Erythroblast (primary cell): ENCODE results near the gene PCDHGA10.
A peak's percentile ranks its signal among the peaks of the same experiment; 100 is the strongest.
"Not testable (repeated sequence)": the region's sequence is repeated elsewhere in the genome, so short reads cannot be mapped to it uniquely, and the experiment has no call there.

Experiments
- DNase-seq, 2 experiments: peaks; one replicate each; lab custom pipeline; 2025; lab: John Stamatoyannopoulos, UW
- GATA1 ChIP-seq: IDR thresholded peaks from 2 replicates; pipeline ENCODE4 v1.6.1; 2011; ENCODE audit warnings: low read depth, mild to moderate bottlenecking, control low read depth, low read length, moderate library complexity
- POLR2A ChIP-seq: IDR thresholded peaks from 2 replicates; pipeline ENCODE4 v1.6.1; 2011; ENCODE audit warnings: mild to moderate bottlenecking, low read length

Gene PCDHGA10

DNA sequence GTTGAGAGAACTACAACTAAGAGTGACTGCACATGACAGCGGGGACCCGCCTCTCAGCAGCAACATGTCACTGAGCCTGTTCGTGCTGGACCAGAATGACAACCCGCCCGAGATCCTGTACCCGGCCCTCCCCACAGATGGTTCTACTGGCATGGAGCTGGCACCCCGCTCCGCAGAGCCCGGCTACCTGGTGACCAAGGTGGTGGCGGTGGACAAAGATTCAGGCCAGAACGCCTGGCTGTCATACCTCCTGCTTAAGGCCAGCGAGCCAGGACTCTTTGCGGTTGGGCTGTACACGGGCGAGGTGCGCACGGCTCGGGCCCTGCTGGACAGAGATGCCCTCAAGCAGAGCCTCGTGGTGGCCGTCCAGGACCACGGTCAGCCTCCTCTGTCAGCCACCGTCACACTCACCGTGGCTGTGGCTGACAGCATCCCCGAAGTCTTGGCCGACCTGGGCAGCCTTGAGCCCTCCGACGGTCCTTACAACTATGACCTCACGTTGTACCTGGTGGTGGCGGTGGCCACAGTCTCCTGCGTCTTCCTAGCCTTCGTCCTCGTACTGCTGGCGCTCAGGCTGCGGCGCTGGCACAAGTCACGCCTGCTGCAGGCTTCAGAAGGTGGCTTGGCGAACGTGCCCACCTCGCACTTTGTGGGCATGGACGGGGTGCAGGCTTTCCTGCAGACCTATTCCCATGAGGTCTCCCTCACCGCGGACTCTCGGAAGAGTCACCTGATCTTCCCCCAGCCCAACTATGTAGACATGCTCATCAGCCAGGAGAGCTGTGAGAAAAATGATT, 28.1 kb upstream of the PCDHGA10 start:
- TF ChIP-seq GATA1 (no peak), POLR2A (no peak)

DNA sequence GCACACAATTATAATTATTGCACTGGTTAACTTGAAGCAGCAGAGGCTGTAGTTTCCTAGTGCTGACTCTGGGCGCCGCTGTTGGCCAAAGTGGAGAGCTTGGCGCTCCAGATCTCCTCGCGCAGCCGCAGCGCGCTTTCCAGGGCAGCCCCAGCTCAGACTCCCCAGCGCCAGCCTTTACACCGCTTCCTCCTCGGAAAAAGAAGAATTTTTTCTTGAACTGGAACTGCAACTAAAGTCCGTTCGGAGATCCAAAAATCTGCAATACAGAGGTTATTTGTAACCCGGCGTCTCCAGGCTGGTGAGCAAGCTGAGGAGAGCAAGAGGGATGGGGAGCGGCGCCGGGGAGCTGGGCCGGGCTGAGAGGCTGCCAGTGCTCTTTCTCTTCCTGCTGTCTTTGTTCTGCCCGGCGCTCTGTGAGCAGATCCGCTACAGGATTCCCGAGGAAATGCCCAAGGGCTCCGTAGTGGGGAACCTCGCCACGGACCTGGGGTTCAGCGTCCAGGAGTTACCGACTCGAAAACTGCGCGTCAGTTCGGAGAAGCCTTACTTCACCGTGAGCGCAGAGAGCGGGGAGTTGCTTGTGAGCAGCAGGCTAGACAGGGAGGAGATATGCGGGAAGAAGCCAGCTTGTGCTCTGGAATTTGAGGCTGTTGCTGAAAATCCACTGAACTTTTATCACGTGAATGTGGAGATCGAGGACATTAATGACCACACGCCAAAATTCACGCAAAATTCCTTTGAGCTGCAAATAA, 25.1 kb upstream of the PCDHGA10 start, which contains the start of gene PCDHGB4:
Gene PCDHGB4, plus strand, starts transcription at position 142 of the 755 bp plus-strand sequence. Its CDS starts 187 bp downstream, at position 329.
- DNase-seq: peak in 1 of 2 experiments; percentile 12

More for the DNA sequence above, 28.1 kb upstream of the PCDHGA10 start:
- no peak for DNase-seq

DNA sequence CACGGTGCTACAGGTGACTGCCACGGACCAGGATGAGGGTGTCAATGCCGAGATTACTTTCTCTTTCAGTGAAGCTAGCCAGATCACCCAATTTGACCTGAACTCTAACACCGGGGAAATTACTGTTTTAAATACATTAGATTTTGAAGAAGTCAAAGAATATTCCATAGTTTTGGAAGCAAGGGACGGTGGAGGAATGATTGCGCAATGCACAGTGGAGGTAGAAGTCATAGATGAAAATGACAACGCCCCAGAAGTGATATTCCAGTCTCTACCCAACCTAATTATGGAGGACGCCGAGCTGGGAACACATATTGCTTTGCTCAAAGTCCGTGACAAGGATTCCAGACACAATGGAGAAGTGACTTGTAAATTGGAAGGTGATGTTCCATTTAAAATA, 24.1 kb upstream of the PCDHGA10 start:
- no peak for DNase-seq
- no peak for TF ChIP-seq GATA1
- TF ChIP-seq POLR2A: no peak

DNA sequence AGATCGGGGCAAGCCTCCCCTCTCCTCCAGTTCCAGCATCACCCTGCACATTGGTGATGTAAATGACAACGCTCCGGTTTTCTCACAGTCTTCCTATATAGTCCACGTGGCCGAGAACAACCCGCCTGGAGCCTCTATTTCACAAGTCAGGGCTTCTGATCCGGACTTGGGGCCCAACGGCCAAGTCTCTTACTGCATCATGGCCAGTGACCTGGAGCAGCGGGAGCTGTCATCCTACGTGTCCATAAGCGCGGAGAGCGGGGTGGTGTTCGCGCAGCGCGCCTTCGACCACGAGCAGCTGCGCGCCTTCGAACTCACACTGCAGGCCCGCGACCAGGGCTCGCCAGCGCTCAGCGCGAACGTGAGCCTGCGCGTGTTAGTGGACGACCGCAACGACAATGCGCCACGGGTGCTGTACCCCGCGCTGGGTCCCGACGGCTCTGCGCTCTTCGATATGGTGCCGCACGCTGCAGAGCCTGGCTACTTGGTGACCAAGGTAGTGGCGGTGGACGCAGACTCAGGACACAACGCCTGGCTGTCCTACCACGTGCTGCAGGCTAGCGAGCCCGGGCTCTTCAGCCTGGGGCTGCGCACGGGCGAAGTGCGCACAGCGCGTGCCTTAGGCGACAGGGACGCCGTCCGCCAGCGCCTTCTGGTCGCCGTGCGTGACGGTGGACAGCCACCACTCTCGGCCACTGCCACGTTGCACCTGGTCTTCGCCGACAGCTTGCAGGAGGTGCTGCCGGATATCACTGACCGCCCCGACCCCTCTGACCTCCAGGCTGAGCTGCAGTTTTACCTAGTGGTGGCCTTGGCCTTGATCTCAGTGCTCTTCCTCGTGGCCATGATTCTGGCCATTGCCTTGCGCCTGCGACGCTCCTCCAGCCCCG, 23.4 kb upstream of the PCDHGA10 start:
- no peak for DNase-seq
- TF ChIP-seq POLR2A: no peak
- no peak for TF ChIP-seq GATA1

DNA sequence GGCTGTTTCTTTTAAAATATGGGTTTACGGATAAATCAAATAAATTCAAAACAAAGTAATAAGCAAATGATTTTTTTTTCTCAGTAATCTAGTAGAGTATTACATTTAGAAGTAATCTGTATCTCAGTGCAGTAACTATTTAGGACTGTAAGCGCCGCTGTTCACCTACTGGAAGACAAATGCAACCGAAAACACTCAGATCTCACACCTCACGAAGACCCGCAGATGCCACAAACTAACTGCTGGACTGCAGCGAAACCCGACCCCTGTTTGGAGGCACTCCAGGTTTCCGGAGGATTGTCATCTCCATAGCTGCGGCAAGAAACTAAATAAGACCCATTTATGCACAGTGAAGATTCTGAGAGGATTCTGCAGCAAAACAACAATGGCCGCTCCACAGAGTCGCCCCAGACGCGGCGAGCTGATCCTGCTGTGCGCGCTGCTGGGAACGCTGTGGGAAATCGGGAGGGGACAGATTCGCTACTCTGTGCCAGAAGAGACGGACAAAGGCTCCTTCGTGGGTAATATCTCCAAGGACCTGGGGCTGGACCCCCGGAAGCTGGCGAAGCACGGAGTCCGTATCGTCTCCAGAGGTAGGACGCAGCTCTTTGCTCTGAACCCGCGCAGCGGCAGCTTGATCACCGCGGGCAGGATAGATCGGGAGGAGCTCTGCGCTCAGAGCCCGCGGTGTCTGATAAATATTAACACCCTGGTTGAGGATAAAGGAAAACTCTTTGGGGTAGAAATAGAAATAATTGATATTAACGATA, 20.2 kb upstream of the PCDHGA10 start, which contains the start of gene PCDHGA8:
Gene PCDHGA8, plus strand, starts transcription at position 205 of the 770 bp plus-strand sequence. Its CDS starts 181 bp downstream, at position 386.
- no peak for DNase-seq
- no peak for TF ChIP-seq GATA1
- no peak for TF ChIP-seq POLR2A

DNA sequence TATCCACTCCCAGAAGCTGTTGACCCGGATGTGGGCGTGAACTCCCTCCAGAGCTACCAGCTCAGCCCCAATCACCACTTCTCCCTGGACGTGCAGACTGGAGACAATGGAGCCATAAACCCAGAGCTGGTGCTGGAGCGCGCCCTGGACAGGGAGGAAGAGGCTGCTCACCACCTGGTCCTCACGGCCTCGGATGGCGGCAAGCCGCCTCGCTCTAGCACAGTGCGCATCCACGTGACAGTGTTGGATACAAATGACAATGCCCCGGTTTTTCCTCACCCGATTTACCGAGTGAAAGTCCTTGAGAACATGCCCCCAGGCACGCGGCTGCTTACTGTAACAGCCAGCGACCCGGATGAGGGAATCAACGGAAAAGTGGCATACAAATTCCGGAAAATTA, 19.5 kb upstream of the PCDHGA10 start:
- TF ChIP-seq POLR2A (no peak), GATA1 (no peak)
- no peak for DNase-seq

DNA sequence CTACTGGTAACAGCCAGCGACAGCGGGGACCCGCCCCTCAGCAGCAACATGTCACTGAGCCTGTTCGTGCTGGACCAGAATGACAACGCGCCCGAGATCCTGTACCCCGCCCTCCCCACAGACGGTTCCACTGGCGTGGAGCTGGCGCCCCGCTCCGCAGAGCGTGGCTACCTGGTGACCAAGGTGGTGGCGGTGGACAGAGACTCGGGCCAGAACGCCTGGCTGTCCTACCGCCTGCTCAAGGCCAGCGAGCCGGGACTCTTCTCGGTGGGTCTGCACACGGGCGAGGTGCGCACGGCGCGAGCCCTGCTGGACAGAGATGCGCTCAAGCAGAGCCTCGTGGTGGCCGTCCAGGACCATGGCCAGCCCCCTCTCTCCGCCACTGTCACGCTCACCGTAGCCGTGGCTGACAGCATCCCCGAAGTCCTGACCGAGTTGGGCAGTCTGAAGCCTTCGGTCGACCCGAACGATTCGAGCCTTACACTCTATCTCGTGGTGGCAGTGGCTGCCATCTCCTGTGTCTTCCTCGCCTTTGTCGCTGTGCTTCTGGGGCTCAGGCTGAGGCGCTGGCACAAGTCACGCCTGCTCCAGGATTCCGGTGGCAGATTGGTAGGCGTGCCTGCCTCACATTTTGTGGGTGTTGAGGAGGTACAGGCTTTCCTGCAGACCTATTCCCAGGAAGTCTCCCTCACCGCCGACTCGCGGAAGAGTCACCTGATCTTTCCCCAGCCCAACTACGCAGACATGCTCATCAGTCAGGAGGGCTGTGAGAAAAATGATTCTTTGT, 18.2 kb upstream of the PCDHGA10 start:
- not testable (repeated sequence) for DNase-seq

DNA sequence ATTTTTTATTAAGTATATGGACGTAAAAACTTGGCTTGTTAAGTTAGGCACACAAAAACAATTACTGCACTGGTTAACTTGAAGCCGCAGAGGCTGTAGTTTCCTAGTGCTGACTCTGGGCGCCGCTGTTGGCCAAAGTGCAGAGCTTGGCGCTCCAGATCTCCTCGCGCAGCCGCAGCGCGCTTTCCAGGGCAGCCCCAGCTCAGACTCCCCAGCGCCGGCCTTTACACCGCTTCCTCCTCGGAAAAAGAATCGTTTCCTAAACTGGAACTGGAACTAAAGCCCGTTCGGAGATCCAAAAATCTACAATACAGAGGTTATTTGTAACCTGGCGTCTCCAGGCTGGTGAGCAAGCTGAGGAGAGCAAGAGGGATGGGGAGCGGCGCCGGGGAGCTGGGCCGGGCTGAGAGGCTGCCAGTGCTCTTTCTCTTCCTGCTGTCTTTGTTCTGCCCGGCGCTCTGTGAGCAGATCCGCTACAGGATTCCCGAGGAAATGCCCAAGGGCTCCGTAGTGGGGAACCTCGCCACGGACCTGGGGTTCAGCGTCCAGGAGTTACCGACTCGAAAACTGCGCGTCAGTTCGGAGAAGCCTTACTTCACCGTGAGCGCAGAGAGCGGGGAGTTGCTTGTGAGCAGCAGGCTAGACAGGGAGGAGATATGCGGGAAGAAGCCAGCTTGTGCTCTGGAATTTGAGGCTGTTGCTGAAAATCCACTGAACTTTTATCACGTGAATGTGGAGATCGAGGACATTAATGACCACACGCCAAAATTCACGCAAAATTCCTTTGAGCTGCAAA, 14.8 kb upstream of the PCDHGA10 start, which contains the start of gene PCDHGB5:
Gene PCDHGB5, plus strand, starts transcription at position 192 of the 796 bp plus-strand sequence. Its CDS starts 181 bp downstream, at position 373.
- peak; percentile 13 to 21 for DNase-seq

DNA sequence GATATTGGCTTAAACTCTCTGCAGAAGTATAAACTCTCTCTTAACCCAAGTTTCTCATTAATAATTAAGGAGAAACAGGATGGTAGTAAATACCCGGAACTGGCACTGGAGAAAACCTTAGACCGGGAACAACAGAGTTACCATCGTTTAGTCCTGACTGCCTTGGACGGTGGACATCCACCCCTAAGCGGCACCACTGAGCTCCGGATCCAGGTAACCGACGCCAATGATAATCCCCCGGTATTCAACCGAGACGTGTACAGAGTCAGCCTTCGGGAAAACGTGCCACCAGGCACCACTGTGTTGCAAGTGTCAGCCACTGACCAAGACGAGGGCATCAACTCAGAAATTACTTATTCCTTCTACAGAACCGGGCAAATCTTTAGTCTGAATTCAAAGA, 14.2 kb upstream of the PCDHGA10 start:
- no peak for DNase-seq
- no peak for TF ChIP-seq POLR2A
- no peak for TF ChIP-seq GATA1

DNA sequence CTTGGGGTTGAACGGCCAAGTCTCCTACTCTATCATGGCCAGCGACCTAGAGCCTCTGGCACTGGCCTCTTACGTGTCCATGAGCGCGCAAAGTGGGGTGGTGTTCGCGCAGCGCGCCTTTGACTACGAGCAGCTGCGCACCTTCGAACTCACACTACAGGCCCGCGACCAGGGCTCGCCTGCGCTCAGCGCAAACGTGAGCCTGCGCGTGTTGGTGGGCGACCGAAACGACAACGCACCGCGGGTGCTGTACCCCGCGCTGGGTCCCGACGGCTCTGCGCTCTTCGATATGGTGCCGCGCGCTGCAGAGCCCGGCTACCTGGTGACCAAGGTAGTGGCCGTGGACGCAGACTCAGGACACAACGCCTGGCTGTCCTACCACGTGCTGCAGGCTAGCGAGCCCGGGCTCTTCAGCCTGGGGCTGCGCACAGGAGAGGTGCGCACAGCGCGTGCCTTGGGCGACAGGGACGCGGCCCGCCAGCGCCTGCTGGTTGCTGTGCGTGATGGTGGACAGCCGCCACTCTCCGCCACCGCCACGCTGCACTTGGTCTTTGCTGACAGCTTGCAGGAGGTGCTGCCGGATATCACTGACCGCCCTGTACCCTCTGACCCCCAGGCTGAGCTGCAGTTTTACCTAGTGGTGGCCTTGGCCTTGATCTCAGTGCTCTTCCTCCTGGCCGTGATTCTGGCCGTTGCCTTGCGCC, 13.1 kb upstream of the PCDHGA10 start:
- no peak for DNase-seq
- TF ChIP-seq POLR2A (no peak), GATA1 (no peak)
